Middle frontal gyrus (tissue), 1 donor: ENCODE data around the gene TLR5.

ENCODE experiments used
- DNase-seq: peaks from one replicate; pipeline ENCODE4 v3.0.0-alpha.2; 2015; ENCODE audit warnings: low spot score; ENCODE audit errors: extremely low spot score

Gene TLR5

GRCh38 chr1:223147873-223148272 lies 4.8 kb upstream of the TLR5 start:
- no peak for DNase-seq

DNA sequence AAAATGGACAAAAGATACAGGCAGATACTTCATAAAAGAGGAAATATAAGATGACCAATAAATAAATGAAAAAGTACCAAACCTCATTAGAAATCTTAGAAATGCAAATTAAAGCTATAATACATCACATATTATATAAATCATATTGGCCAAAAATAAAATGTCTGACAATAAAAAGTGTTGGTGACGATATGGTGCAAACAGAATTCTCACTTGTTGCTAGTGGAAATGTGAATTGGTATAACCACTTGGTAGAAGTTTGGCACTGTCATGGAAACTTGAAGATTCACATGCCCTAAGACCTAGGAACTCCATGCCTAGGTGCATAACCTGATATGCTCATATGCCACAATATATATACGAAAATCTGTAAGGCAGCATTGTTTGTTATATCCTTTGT lies 4.4 kb upstream of the TLR5 start:
- DNase-seq = no peak

DNA sequence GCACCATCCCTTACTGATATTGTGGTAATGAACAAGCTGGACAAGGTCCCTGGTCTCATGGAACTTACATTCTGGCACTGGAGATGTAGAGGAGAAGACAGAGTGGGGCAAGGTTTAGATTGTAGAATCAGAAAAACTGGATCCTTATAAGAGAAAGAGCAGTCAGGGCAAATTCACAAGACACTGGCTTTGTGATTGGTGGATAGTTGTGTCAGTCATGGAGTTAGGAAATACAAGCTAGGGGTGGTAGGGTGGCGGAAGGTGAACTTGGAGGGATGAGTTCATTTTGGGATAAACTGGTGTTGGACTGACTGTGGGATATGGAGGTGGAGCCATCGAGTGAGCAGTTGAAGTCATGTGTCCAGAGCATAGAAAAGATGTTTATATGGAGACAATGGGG lies 3.7 kb upstream of the TLR5 start:
- no peak for DNase-seq

GRCh38 chr1:223144914-223145313 lies 1.9 kb upstream of the TLR5 start:
- DNase-seq = no peak

DNA sequence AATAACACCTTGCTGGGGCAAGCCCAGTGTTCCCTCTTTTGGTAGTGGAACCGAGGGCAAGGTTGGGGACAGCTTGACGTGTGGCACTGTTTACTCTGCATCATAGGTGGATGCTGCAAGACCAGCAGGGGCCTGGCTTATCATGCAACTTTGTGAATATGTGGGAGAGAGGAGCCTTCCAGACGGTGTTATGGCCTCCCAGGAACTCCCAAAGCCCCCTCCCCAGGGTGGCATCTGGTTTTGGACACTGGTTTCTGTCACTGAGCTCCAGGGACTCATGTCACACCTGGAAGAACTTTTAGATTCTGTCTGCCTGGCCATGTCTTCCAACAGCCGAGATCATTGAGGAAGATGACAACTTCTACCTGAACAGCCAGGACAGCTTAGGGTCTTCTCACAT lies 1.4 kb upstream of the TLR5 start:
- DNase-seq = no peak

DNA sequence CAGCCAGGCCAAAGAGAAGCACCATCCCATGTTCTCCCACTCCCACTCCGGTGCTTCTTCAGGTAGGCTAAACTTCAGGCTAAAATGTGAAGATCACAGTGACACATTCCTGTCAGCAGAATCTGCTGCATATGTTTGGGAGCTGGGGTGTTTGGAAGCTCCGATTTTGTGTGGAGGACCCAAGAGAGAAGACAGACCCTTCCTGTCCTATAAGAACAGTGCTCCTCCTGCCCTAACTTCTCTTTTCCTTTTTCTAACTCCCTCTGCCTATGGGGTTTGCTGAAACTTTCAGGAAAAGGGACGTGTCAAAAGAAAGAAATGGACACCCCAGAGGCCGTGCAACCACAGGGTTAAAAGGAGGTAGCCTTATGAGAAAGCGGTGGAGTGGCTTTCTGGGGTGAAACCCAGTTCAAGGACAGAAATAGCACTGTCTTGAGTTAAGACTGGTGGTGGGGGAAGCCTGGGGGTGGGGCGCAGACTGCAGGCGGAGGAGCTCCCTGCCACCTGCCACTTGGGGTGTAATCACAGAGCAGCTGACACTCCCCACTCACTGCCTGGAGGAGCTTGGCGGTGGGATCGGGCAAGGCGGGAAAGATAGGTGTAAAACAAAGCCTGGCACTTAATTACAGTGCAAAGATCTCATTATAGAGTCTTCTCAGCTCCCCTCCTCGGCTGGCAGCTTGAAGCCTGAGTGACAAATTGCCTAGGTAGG lies 645 bp upstream of the TLR5 start:
- DNase-seq = no peak

- no peak for DNase-seq
Measured at GRCh38 chr1:223142269-223142668, 779 bp downstream of the TLR5 start.

DNA sequence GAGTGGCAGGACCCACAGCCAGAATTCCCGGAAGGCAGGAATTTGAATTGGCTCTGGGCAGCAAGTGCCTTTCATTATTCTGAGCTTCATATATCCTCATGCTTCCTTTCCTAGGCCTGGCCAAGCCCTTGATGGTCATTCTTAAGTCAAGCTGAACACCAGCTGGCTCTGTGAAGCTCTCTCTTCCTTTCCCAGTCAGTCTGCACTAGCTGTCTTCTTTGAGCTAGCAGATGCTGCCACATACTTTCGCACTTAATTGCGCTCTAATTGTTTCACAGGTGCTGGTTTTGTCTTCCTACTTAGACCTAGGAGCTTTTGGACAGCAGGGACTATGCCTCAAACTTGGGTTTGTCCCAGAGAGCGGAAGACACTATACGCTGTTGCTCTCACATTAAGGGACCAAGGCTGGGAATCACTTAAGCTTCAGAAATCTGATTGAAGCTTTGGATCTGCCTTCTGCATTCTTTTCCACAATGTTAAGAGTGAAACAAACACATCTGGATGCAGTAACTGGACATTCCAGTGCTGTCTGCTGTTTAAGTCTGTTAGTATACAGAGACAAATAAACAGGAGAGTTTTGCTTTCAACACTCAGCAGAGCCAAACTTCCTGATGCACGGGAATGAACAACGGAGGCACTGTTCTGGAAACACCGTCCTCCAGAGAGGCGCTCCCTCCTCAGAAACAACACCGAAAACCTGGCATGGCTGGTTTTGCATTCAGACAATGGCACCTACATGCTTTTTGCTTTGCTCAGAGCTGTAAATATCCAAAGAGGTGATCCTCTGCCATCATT lies 2.2 kb downstream of the TLR5 start:
- no peak for DNase-seq

DNA sequence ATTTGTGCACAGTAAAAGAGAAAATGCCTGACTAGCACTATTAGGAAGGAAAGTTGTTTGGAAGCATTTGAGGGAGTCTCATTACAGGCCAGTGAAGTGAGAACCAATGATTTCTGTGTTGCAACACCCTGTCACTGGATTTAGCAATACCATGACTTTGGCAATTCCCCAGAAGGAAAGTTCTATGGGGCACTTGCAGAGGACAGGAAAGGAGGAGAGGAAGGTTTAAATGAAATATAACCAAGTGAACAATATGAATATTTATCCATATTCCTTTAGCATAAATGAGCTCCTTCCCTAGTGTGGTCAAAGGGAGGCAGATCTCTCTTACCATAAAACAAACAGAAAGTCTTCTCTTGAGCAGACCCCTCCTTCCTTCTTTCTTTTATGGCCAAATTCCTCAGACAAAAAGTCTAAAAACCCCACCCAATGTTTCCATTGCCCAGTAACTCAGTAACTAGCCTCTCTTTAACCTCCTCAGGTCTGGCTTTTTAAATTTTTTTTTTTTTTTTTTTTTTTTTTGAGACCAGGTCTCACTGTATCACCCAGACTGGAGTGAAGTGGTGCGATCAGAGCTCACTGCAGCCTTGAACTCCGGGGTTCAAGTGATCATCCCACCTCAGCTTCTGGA lies 5.5 kb downstream of the TLR5 start:
- no peak for DNase-seq

DNA sequence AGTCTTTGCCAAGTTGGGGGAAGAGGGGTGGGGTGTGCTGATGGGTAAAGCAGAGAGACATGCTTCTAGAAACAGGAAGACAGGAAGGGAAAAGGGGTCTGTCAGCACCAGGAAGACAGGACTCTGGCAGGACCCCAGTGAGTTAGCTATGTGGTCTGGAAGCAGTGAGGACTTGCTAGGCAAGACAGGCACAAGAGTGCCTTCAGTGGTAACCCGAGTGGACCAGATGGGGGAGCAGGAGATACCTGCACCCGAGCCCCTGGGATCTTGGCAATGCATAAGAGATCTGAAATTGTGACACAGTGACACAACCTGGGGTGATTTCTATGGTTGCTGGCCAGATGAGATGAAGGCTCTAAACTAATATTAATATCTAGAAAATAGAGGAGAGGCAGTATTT lies 7.0 kb downstream of the TLR5 start:
- DNase-seq = no peak

GRCh38 chr1:223135176-223135942 lies 7.7 kb downstream of the TLR5 start:
- no peak for DNase-seq

DNA sequence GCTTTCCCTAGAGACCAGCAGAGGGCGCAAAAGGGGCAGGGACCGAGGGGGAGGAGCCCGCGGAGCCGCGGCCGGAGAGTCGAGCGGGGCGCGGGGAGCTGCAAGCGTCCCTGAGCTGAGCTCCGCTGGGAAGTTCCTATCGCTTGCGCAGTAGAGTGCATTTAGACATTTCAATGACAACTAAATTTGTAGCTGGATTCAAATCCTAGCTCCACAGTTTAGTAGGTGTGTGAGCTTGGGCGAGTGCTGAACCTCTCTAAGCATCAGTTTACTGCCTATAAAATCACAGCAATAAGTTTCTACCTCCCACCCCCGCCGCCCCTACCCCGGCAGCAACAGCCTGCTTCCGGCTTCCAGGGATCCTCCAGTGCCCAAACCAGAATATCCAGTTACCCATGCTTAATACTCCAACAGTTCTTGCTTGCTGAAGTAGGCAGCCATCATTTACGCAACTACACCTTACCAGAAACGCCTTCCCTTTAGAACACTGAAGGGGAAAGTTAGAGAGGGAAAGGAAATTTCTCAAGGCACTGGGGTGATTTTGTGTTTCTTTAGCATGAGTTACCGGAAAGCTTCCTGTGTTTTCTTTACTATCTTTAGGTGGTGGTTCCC lies 9.1 kb downstream of the TLR5 start:
- peak; percentile 59 for DNase-seq

GRCh38 chr1:223133306-223133823 lies 9.7 kb downstream of the TLR5 start:
- DNase-seq = no peak

DNA sequence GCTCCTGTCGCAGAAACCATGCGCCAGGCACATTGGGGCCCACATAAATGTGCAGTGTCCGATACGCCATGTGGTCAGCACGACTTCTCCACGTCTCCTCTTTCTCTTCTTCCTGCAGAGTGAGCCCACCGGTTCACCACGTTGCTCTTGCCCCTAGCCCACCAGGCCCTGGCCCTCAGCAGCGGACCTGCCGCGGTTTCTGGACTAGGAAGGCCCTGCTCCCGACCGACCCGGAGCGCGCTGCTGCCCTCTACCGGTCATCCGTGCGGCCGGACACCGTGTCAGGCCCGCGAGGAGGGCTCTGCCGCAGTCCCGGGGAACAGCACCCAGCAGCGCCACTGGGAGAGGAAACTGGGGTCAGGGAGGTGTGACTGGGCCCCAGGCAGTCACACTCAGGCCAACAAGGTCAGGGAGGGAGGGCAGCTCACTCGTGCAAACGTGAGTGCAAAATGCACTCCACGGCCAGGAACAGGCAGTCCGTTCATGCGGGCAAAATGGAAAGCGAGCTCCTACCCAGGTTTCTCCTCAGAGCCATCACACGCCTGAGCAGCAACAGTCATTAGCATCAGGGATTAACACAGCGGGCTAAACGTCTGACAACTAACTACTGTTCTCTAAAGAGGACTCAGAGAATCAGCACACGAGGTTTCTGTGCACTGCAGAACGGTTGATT lies 13.7 kb downstream of the TLR5 start:
- no peak for DNase-seq

- DNase-seq = no peak
Measured at GRCh38 chr1:223126741-223127140, 16.3 kb downstream of the TLR5 start.

GRCh38 chr1:223125766-223126165 lies 17.3 kb downstream of the TLR5 start:
- DNase-seq = no peak

- no peak for DNase-seq
Measured at GRCh38 chr1:223123011-223123610, 19.9 kb downstream of the TLR5 start.

GRCh38 chr1:223118418-223118817 lies 24.6 kb downstream of the TLR5 start:
- no peak for DNase-seq

DNA sequence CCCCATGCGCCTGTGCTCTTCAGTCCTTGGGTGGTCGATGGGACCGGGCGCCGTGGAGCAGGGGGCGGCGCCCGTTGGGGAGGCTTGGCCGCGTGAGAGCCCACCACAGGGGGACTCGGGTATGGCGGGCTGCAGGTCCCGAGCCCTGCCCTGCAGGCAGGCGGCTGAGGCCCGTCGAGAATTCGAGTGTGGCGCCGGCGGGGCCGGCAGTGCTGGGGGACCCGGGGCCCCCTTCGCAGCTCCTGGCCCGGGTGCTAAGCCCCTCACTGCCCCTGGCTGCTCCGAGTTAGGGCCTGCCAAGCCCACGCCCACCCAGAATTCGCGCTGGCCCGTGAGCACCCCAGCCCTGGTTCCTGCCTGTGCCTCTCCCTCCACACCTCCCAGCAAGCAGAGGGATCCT lies 26.1 kb downstream of the TLR5 start:
- DNase-seq = no peak

DNA sequence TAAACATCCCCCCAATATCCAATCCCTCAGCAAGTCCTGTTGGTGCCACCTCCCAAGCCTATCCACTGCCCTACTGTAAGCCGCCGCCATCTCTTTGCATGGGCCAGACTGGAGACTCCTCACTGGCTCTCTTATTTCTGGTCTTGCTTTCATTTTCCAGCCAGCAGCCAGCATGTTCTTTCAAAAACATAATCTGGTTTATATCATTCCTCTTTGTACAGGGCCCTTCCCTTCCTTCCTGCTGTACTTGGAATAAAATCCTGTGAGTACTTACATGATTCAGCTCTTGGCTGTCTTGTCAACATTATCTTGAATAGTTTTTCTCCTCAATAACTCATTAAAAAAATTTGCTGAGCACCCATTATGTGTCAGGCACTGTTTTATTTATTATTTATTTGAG lies 28.2 kb downstream of the TLR5 start:
- no peak for DNase-seq
